T-helper 1 cell treated with Interleukin-12 subunit alpha and Interleukin-12 subunit beta and Interleukin-4 antibody, amounts not matched to agents 30 ng/mL and 1 ng/mL, for 36 hours (primary cell): ENCODE data around the gene FBLN7. TPM values are rescaled to one million over a fixed set of nuclear protein-coding genes. Genes with fewer than 3 reads are reported as not detected.

ENCODE experiments used
- intact Hi-C: fragments of 100-400 bp; cut with micrococcal nuclease; formaldehyde crosslinking; loops from one replicate; pipeline ENCODE4 v1.15.1; 2024
- total RNA-seq: library from RNA; stranded (reverse); gene quantifications from 2 replicates; pipeline ENCODE4 v1.2.3, GENCODE V29; 2022

FBLN7 gene
- total RNA-seq, 1 donor from 2014 or later, result 14.7 TPM

- intact Hi-C loops, result no loop called here
These were observed 2.1 kb downstream of the FBLN7 start for GRCh38 chr2:112140205-112140802.

- intact Hi-C loops, result no loop called here
These were observed 2.9 kb downstream of the FBLN7 start for GRCh38 chr2:112140899-112141625.

- intact Hi-C loops, result no loop called here
These were observed 3.4 kb downstream of the FBLN7 start for GRCh38 chr2:112141626-112142007.

DNA sequence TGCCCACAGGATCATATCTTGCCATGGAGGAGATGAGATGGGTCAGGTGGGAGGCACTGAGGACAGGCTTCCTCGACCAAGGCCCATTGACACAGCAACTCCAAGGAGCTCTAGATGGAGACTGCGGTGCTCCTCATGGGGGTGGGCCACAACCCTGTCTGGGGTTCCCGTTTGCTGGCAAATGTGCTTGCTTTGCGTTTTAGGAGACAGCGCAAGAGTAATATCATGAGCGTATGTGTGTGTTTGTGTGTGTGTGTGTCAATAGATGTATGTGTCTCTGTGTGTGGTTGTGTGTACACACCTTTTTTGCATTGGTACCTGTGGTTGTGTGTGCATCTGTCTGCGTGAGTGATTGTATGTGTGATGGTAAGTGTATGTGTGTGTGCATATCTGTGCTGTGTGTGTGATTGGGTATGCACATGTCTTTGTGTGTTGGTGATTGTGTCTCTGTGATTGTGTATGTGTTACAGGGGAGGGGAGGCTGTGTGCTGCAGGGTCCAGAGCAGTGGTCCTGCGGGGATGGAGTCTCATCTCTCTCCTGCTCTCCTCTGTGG is 4.4 kb downstream of the FBLN7 start:
- intact Hi-C loops, result no loop called here

- intact Hi-C loops, result no loop called here
These were observed 5.0 kb downstream of the FBLN7 start for GRCh38 chr2:112143150-112143549.

- intact Hi-C loops, result no loop called here
These were observed 6.8 kb downstream of the FBLN7 start for GRCh38 chr2:112144966-112145365.

DNA sequence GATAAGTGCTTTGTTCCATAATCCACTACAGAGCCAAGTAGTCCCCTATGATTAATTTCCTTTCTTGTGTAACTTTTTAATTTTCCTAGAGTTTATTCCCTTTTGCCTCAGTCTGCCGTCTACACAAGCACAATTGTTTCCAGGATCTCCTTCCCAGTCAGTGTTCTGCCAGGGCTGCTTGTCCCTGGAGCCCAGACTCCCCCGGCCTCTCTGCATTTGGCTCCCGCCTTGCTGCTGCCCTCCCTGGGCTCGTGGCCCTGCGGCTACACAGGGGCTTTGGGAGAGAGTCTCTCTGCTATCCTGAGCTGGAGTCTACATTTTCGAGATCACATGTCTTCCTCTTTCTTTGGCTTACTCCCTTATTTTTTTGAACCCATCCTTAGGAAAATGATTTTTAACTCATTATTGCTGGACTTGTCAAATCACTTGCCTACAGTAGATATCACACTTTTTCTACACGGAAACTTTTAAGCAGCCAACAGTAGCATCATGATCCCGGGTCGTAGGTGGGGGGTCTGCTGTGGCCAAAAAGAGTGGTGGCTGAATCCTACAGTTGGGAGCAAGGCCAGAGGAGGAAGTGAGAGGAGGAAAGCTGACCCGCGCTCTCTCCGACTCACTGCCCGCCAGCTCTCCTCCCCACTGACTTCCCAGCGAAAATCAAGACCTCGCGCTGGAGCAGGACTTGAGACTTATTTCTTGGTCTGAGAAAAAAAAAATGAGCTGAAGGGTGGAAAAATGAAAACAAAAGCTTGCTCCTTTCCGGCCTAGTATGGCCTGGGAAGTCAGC is 9.4 kb downstream of the FBLN7 start:
- intact Hi-C loops, result no loop called here

DNA sequence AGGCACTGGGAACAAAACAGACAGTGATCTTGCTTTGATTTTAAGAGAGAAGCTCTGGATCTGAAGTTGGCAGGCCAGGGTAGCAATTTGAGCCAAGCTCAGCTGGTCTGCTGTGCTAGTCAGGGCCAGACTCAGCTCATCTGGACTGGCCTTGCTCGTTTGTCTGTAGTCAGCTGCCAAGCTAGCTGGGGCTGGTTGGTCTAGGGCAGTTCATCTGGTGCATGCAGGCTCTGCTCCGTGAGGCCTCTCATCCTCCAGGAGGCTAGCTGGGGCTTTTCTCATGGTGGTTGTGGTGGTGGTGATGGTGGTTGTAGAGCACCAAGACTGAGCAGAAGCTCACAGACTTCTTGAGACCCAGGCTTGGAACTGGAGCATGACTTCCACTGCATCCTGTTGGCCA is 10.3 kb downstream of the FBLN7 start:
- intact Hi-C loops, result no loop called here

DNA sequence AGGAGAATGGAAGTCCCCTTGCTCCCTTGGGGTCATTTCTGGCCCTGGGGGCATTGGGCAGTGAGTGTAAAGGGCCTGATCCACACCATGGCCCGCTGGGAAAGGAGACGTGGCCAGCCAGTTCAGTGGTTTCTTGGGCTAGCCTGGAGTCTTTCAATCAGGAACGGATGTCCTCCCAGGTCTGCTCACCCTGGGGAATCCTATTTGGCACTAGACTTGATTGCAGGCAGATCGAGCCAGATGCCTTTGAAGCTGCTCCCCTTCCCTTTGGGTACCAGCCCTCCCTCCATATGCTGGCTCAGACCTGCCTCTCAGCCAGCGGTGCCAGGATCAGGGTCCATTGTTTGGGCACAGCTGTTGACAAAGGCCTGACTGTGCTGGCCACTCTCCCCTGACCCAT is 11.0 kb downstream of the FBLN7 start:
- intact Hi-C loops, result no loop called here

- intact Hi-C loops, result no loop called here
These were observed 11.8 kb downstream of the FBLN7 start for GRCh38 chr2:112149866-112150435.

DNA sequence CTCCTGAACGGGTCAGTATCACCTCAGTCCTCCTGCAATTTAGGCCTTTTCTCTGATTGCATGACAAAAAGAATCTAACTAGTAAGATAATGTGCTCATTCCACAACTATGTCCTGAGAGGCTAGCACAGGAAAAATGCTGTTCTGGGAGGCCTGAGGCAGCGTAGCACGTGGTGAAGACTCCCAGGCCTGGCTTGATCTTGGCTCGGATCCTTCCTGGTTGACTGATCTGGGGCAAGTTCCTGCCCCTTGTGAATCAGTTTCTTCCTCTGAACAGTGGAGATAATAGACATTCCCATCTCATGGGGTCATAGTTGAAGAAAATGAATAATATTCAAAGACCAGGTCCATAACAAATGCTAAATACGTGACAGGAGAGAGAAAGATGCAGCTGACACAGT is 12.3 kb downstream of the FBLN7 start:
- intact Hi-C loops, result no loop called here

- intact Hi-C loops, result no loop called here
These were observed 12.7 kb downstream of the FBLN7 start for GRCh38 chr2:112150851-112151250.

- intact Hi-C loops, result no loop called here
These were observed 13.1 kb downstream of the FBLN7 start for GRCh38 chr2:112151271-112151670.

DNA sequence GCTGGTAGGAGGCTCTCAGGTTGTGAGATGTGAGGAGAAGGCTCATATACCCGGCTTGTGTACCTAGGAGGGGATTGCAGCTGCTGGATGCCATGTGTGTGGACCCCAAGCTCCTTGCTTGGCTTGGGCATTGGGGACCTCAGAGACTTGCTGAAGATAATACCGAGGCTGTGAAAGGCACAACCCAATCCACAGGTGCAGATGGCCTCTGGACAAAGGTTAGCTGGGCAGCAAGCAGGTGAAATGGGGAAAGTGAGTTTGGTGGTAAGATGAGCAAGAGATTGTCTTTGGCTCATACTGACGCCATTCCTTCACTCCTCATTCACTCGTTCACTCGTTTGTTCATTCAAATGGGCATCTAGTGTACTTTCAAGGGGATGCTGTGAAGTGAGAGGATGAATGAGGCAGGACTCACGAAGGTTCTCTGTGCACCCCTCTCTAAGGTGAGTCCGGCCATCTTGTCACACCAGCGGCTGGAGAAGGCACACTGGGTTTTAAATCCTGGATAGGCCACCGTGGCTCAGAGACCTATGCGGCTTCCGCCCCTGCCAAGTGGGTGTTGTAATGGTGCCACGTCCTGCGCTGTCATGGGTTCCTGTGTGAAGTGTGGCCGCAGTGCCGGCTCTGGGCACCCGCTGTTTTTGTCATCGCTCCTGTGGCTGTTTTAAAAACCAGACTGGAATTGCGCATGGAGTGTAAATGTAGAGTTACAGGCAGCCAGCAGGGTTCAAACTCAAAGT is 13.7 kb downstream of the FBLN7 start:
- intact Hi-C loops, result no loop called here

DNA sequence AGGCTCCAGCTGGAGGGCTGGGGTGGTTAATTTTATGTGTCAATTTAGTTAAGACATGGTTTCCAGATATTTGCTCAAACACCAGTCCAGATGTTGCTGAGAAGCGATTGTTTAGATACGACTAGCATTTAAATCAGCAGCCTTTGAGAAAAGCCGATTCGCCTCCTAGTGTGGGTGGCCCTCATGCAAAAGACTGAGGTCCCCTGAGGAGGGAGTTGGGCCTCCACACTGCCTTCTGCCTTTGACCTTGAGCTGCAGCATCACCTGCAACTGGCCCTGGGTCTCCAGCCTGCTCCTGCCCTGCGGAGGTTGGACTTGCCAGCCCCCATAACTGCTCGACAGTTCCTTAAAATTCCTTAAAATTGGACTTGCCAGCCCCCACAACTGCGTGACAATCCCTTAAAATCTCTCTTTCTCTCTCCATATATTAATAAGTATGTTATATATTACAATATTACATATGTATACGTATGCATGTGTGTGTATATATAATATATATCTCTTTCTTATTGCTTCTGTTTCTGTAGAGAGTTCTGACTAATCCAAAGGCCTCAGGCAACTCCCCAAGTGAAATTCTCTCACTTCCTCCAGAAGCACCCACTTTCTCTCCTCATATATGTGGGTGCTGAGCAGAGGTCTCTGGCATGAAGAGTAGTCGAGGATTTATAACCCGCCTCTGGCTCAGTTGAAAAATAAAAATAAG is 14.4 kb downstream of the FBLN7 start:
- intact Hi-C loops, result no loop called here

GRCh38 chr2:112153179-112153490 is 14.9 kb downstream of the FBLN7 start:
- intact Hi-C loops, result no loop called here

- intact Hi-C loops, result no loop called here
These were observed 15.3 kb downstream of the FBLN7 start for GRCh38 chr2:112153501-112153900.

GRCh38 chr2:112154246-112155117 is 16.3 kb downstream of the FBLN7 start:
- intact Hi-C loops, result no loop called here

GRCh38 chr2:112155331-112156151 is 17.4 kb downstream of the FBLN7 start:
- intact Hi-C loops, result no loop called here
